GM12892 (cell line): ENCODE measurements around the gene PFN4.

Experiments used
- DNase-seq: peaks from one replicate; pipeline ENCODE4 v3.0.0; 2011; ENCODE audit not compliant: insufficient read length
- FAIRE-seq: peaks from 2 replicates; lab custom pipeline; 2011; peaks lifted over from hg19 to GRCh38; lab: Jason Lieb, UNC
- POLR2A ChIP-seq: IDR thresholded peaks from 2 replicates; pipeline ENCODE4 v1.6.1; 2011; ENCODE audit warnings: low read depth, low read length, control low read depth
- POLR2AphosphoS5 ChIP-seq: IDR thresholded peaks from 2 replicates; pipeline ENCODE4 v1.6.1; 2011; ENCODE audit warnings: low read depth, low read length, control low read depth
- TAF1 ChIP-seq: IDR thresholded peaks from 2 replicates; pipeline ENCODE4 v1.6.1; 2011; ENCODE audit warnings: low read depth, mild to moderate bottlenecking, control low read depth, low read length, borderline replicate concordance

PFN4 gene

GRCh38 chr2:24084386-24085199 lies 38.5 kb downstream of the PFN4 start, which contains the start of gene TP53I3:
Gene TP53I3, minus strand, starts transcription at chr2:24084834. Its CDS starts 508 bp downstream, at chr2:24084326.
- DNase-seq (peak; percentile 92), FAIRE-seq (peak; percentile 78)
- no peak for TF ChIP-seq POLR2AphosphoS5
- TF ChIP-seq POLR2A: peak; percentile 11; the same call in 1 of the 2 replicates
- TF ChIP-seq TAF1: no peak

GRCh38 chr2:24083567-24084385 lies 39.4 kb downstream of the PFN4 start:
- DNase-seq (peak; percentile 72), FAIRE-seq (peak; percentile 89)
- TF ChIP-seq POLR2A (peak; percentile 70), TAF1 (peak; percentile 51; the same call in 1 of the 2 replicates), POLR2AphosphoS5 (no peak)

GRCh38 chr2:24082787-24083566 lies 40.2 kb downstream of the PFN4 start:
- DNase-seq (no peak), FAIRE-seq (no peak)
- no peak for TF ChIP-seq TAF1
- no peak for TF ChIP-seq POLR2A
- TF ChIP-seq POLR2AphosphoS5: no peak

- DNase-seq (no peak), FAIRE-seq (no peak)
- TF ChIP-seq TAF1 (no peak), POLR2AphosphoS5 (no peak), POLR2A (no peak)
These were observed 42.4 kb downstream of the PFN4 start for GRCh38 chr2:24080701-24081100.

GRCh38 chr2:24077879-24078278 lies 45.3 kb downstream of the PFN4 start:
- FAIRE-seq (no peak), DNase-seq (no peak)

GRCh38 chr2:24077535-24077877 lies 45.6 kb downstream of the PFN4 start:
- peak; percentile 50 for FAIRE-seq
- TF ChIP-seq POLR2A: no peak
- DNase-seq: no peak

More at GRCh38 chr2:24077879-24078278, 45.3 kb downstream of the PFN4 start:
- no peak for TF ChIP-seq TAF1
- no peak for TF ChIP-seq POLR2AphosphoS5
- TF ChIP-seq POLR2A: no peak

GRCh38 chr2:24076849-24077534 lies 46.1 kb downstream of the PFN4 start:
- TF ChIP-seq TAF1 (no peak), POLR2A (no peak), POLR2AphosphoS5 (no peak)
- DNase-seq (no peak), FAIRE-seq (no peak)

- peak; percentile 85 for DNase-seq
- peak; percentile 97 for FAIRE-seq
These were observed 47.0 kb downstream of the PFN4 start, which contains the start of gene SF3B6 for GRCh38 chr2:24075915-24076848. Gene SF3B6, minus strand, starts transcription at chr2:24076326. Its CDS starts 97 bp downstream, at chr2:24076229.

GRCh38 chr2:24075259-24075658 lies 47.9 kb downstream of the PFN4 start:
- FAIRE-seq: no peak
- TF ChIP-seq POLR2AphosphoS5 (no peak), POLR2A (no peak), TAF1 (no peak)
- no peak for DNase-seq

More at GRCh38 chr2:24075915-24076848, 47.0 kb downstream of the PFN4 start, which contains the start of gene SF3B6:
- TF ChIP-seq TAF1: peak; percentile 71
- TF ChIP-seq POLR2A: peak; percentile 94
- peak; percentile 93 for TF ChIP-seq POLR2AphosphoS5

GRCh38 chr2:24073816-24074215 lies 49.3 kb downstream of the PFN4 start:
- no peak for FAIRE-seq
- no peak for DNase-seq
- TF ChIP-seq POLR2A: no peak
- TF ChIP-seq TAF1: no peak
- no peak for TF ChIP-seq POLR2AphosphoS5
